AG08396 (cell line): Measurements from ENCODE around the gene JPH2.

Experiments
- DNase-seq: peaks from one replicate; pipeline ENCODE4 v3.0.0; 2012; ENCODE audit warnings: low spot score, mixed read lengths

Gene JPH2

GRCh38 chr20:44102582-44102981 is 84.4 kb downstream of the JPH2 start:
- DNase-seq = no peak

- no peak for DNase-seq
Measured at GRCh38 chr20:44099832-44100231, 87.2 kb downstream of the JPH2 start.

- no peak for DNase-seq
Measured at GRCh38 chr20:44098657-44099056, 88.3 kb downstream of the JPH2 start.

- DNase-seq = no peak
Measured at GRCh38 chr20:44098256-44098630, 88.7 kb downstream of the JPH2 start.

- DNase-seq = no peak
Measured at GRCh38 chr20:44097521-44098255, 89.3 kb downstream of the JPH2 start.

- no peak for DNase-seq
Measured at GRCh38 chr20:44095831-44096230, 91.2 kb downstream of the JPH2 start.

- no peak for DNase-seq
Measured at GRCh38 chr20:44093249-44093582, 93.8 kb downstream of the JPH2 start.

- no peak for DNase-seq
Measured at GRCh38 chr20:44092551-44093248, 94.3 kb downstream of the JPH2 start.

GRCh38 chr20:44091026-44091425 is 96.0 kb downstream of the JPH2 start:
- DNase-seq = no peak

- peak; percentile 85 for DNase-seq
Measured at GRCh38 chr20:44089987-44090674, 96.9 kb downstream of the JPH2 start.

- no peak for DNase-seq
Measured at GRCh38 chr20:44087857-44088120, 99.2 kb downstream of the JPH2 start.

- DNase-seq = no peak
Measured at GRCh38 chr20:44087051-44087856, 99.7 kb downstream of the JPH2 start.

GRCh38 chr20:44085616-44086434 is 101.2 kb downstream of the JPH2 start:
- no peak for DNase-seq

- no peak for DNase-seq
Measured at GRCh38 chr20:44084891-44085290, 102.1 kb downstream of the JPH2 start.

GRCh38 chr20:44084439-44084838 is 102.5 kb downstream of the JPH2 start:
- no peak for DNase-seq

- DNase-seq = peak; percentile 47
Measured at GRCh38 chr20:44083220-44083933, 103.6 kb downstream of the JPH2 start.

GRCh38 chr20:44081888-44082287 is 105.1 kb downstream of the JPH2 start:
- DNase-seq = no peak

- no peak for DNase-seq
Measured at GRCh38 chr20:44081476-44081875, 105.5 kb downstream of the JPH2 start.

- peak; percentile 84 for DNase-seq
Measured at GRCh38 chr20:44080646-44081267, 106.2 kb downstream of the JPH2 start.

GRCh38 chr20:44080064-44080463 is 106.9 kb downstream of the JPH2 start:
- no peak for DNase-seq

GRCh38 chr20:44079291-44079690 is 107.7 kb downstream of the JPH2 start:
- no peak for DNase-seq
